Fibroblast of lung (primary cell): ENCODE data around the gene AURKB. TPM values are rescaled to one million over a fixed set of nuclear protein-coding genes. Genes with fewer than 3 reads are reported as not detected.

ENCODE experiments used
- DNase-seq, 2 donors: peaks; one replicate each; pipeline versions ENCODE4 v3.0.0 to v3.0.0-alpha.2; 2010; ENCODE audit warnings: low read depth in 2 of 2
- H2AFZ ChIP-seq: 2 replicates; pipeline ENCODE4 v1.5.1; 2012; ENCODE audit warnings: low read length, control low read depth, inconsistent platforms
- H3K27ac ChIP-seq: 2 replicates; pipeline ENCODE4 v1.5.1; 2011; ENCODE audit warnings: low read length, control low read depth; ENCODE audit not compliant: insufficient read depth
- H3K27me3 ChIP-seq: 2 replicates; pipeline ENCODE4 v1.5.1; 2011; ENCODE audit warnings: mild to moderate bottlenecking, low read length; ENCODE audit not compliant: control insufficient read depth, insufficient read depth
- H3K36me3 ChIP-seq: 2 replicates; pipeline ENCODE4 v1.5.1; 2011; ENCODE audit warnings: low read length; ENCODE audit not compliant: control insufficient read depth, insufficient read depth
- H3K4me1 ChIP-seq: 2 replicates; pipeline ENCODE4 v1.5.1; 2011; ENCODE audit warnings: low read length; ENCODE audit not compliant: control insufficient read depth, insufficient read depth; ENCODE audit errors: extremely low read depth
- H3K4me2 ChIP-seq: 2 replicates; pipeline ENCODE4 v1.5.1; 2011; ENCODE audit warnings: low read length, control low read depth; ENCODE audit not compliant: insufficient read depth; ENCODE audit errors: extremely low read depth
- H3K4me3 ChIP-seq, 4 experiments: fragments of 200-600 bp in 1 of 4; sonication (generic) in 1 of 4; replicated peaks in 1 of 4; 2 replicates each; pipeline ENCODE4 v1.5.1; 2011 to 2016; ENCODE audit warnings: low read length in 4 of 4, low read depth in 3 of 4, mild to moderate bottlenecking in 3 of 4, control low read depth in 2 of 4, inconsistent platforms in 1 of 4, mixed read lengths in 1 of 4; ENCODE audit not compliant: insufficient read depth in 1 of 4; ENCODE audit errors: control extremely low read depth in 1 of 4
- H3K79me2 ChIP-seq: 2 replicates; pipeline ENCODE4 v1.5.1; 2012; ENCODE audit warnings: mild to moderate bottlenecking, low read length, inconsistent platforms; ENCODE audit not compliant: control insufficient read depth, insufficient read depth
- H3K9ac ChIP-seq: 2 replicates; pipeline ENCODE4 v1.5.1; 2011; ENCODE audit warnings: mild to moderate bottlenecking, low read length, control low read depth; ENCODE audit not compliant: insufficient read depth
- H3K9me3 ChIP-seq: 2 replicates; pipeline ENCODE4 v1.5.1; 2012; ENCODE audit warnings: low read depth, low read length; ENCODE audit not compliant: control insufficient read depth, insufficient read depth
- H4K20me1 ChIP-seq: 2 replicates; pipeline ENCODE4 v1.5.1; 2011; ENCODE audit warnings: low read length; ENCODE audit not compliant: control insufficient read depth, insufficient read depth; ENCODE audit errors: extremely low read depth
- CTCF ChIP-seq, 2 donors: IDR thresholded peaks in 1 of 2; conservative IDR thresholded peaks in 1 of 2; 1 replicate in 1 of 2; 2 replicates in 1 of 2; pipeline ENCODE4 v1.5.1; 2011 to 2012; ENCODE audit warnings: low read length in 2 of 2, control low read depth in 1 of 2, inconsistent platforms in 1 of 2, low read depth in 1 of 2, mild to moderate bottlenecking in 1 of 2
- EZH2 ChIP-seq: IDR thresholded peaks from 2 replicates; pipeline ENCODE4 v1.5.1; 2012; ENCODE audit warnings: low read length, control low read depth, mild to moderate bottlenecking; ENCODE audit errors: missing control alignments
- polyA minus RNA-seq: library from RNA; depleted of rRNA, polyadenylated mRNA; stranded (reverse); fragments of >200 nt; gene quantifications from 2 replicates; pipeline ENCODE4 v1.2.3, GENCODE V29; 2011; ENCODE audit warnings: low replicate concordance
- polyA plus RNA-seq, 2 donors: library from polyadenylated mRNA; depleted of rRNA in 1 of 2; stranded (reverse) in 1 of 2; unstranded in 1 of 2; fragments of >200 nt; gene quantifications; 2 replicates each; pipeline ENCODE4 v1.2.1, GENCODE V29; 2011 to 2012; ENCODE audit warnings: missing spikeins in 1 of 2
- total RNA-seq: library from RNA; depleted of rRNA; stranded (reverse); fragments of >200 nt; gene quantifications from 2 replicates; pipeline ENCODE4 v1.2.1, GENCODE V29; 2014

The AURKB gene
- 0.26 and 8.4 TPM in 2 replicates for total RNA-seq
- polyA plus RNA-seq, result 7.5 and 37.8 TPM in 2 replicates
- 7.8 and 49.3 TPM in 2 replicates for polyA plus RNA-seq (2012)
- 22.6 and 25.3 TPM in 2 replicates for polyA minus RNA-seq

DNA sequence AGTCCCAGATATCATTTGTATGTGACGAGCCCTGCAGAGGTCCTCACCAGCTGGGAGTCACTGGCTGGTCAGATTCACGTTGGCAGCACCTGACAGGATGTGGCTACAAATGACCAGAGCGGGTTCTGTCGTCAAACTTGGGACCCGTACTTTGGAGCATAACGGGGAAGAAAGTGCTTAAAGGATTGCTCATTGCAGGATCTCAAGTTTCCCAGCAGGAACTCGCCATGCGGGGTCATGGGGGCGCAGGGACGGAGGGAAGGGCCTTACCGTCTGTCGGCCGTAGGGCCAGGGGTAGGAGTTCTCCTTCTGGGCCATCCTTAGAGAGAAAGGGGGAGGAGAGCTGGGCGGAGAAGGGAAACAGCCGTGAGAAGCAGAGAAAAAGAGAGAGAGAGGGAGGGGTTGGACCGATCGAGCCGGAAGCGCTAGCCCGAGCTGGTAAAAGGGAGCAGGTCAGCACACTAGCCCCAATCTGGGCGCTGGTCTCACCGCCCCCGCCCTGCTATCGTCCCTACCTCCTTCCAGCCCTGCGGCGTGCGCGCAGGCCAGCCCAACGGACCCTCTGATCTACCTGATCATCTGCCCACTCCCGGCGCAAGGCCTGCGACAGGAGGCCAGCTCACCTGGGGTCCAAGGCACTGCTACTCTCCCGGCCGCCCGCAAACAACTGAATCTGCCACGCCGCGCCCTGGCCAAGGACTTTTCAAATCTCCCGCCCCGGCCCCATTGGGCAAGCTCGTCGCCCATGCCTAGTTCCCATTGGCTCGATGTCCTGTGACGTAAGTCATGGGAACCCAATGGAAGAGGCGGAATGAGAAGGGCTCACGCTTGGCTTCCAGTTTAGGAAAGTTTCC lies at the start of gene AURKB:
Gene AURKB (minus strand): TSS at position 669 of the 854 bp plus-strand sequence. CDS start 351 bp downstream, at position 318.
- no peaks in the 10 kb centered on the region for H4K20me1 ChIP-seq
- H3K27me3 ChIP-seq, result no peaks in the 10 kb centered on the region
- peaks cover 3% of the 10 kb centered on the region for H3K4me1 ChIP-seq
- H3K9me3 ChIP-seq, result no peaks in the 10 kb centered on the region
- H2AFZ ChIP-seq, result peak within 1 kb of the TSS; percentile 84
- H3K9ac ChIP-seq, result peak within 1 kb of the TSS; percentile 66
- peak within 1 kb of the TSS; percentile 94 for H3K4me2 ChIP-seq
- peak within 1 kb of the TSS; percentile 69 to 83 (median 78) for H3K4me3 ChIP-seq
- H3K79me2 ChIP-seq, result peaks cover 31% of the 10 kb centered on the region
- TF ChIP-seq EZH2, result no peak
- no peak for TF ChIP-seq CTCF (conservative IDR thresholded peaks at IDR 0.05 in 1 of 2, IDR thresholded peaks at IDR 0.05 in 1 of 2; ENCODE audit: low read depth in 1 of 2, low read length in 2 of 2)
- no peaks in the 10 kb centered on the region for H3K36me3 ChIP-seq
- peak within 1 kb of the TSS; percentile 85 for H3K27ac ChIP-seq
- DNase-seq, result peak; percentile 94 to 97

GRCh38 chr17:8257801-8258200 lies 47.4 kb upstream of the AURKB start:
- Histone ChIP-seq H3K27ac (no peak overlapping the region), H3K4me2 (no peak overlapping the region), H3K9ac (no peak overlapping the region), H3K9me3 (no peaks in the 10 kb centered on the region), H3K4me3 (no peak overlapping the region), H3K27me3 (no peaks in the 10 kb centered on the region), H3K79me2 (no peaks in the 10 kb centered on the region), H4K20me1 (no peaks in the 10 kb centered on the region), H3K4me1 (no peaks in the 10 kb centered on the region), H2AFZ (no peak overlapping the region), H3K36me3 (peaks cover 16% of the 10 kb centered on the region)
- TF ChIP-seq EZH2, result no peak
- TF ChIP-seq CTCF (conservative IDR thresholded peaks at IDR 0.05 in 1 of 2, IDR thresholded peaks at IDR 0.05 in 1 of 2; ENCODE audit: low read depth in 1 of 2, low read length in 2 of 2), result no peak
- no peak for DNase-seq

- no peak overlapping the region for H3K4me2 ChIP-seq
- no peak overlapping the region for H3K27ac ChIP-seq
- peaks cover 2% of the 10 kb centered on the region for H3K79me2 ChIP-seq
- no peak for DNase-seq
- H3K9ac ChIP-seq, result no peak overlapping the region
- no peaks in the 10 kb centered on the region for H3K4me1 ChIP-seq
- peaks cover 16% of the 10 kb centered on the region for H3K36me3 ChIP-seq
- TF ChIP-seq CTCF (conservative IDR thresholded peaks at IDR 0.05 in 1 of 2, IDR thresholded peaks at IDR 0.05 in 1 of 2; ENCODE audit: low read depth in 1 of 2, low read length in 2 of 2) (no peak), EZH2 (no peak)
- H4K20me1 ChIP-seq, result no peaks in the 10 kb centered on the region
- H3K9me3 ChIP-seq, result no peaks in the 10 kb centered on the region
- H2AFZ ChIP-seq, result no peak overlapping the region
- no peaks in the 10 kb centered on the region for H3K27me3 ChIP-seq
- H3K4me3 ChIP-seq, result no peak overlapping the region
These were observed 46.3 kb upstream of the AURKB start for GRCh38 chr17:8256691-8257090.
